Measurements from ENCODE around the gene TUBB. TPM values are rescaled to one million over a fixed set of nuclear protein-coding genes. Genes with fewer than 3 reads are reported as not detected.
"Not testable (repeated sequence)": the region's sequence is repeated elsewhere in the genome, so short reads cannot be mapped to it uniquely, and the experiment has no call there.

TUBB gene
- total RNA-seq, 3 donors from 2014 or later: 189 to 269 (median 212) TPM

GRCh38 chr6:30723843-30724741 is 3.9 kb downstream of the TUBB start:
- not testable (repeated sequence) for H3K27me3 ChIP-seq; H3K4me1 ChIP-seq; H3K36me3 ChIP-seq; DNase-seq (ENCODE audit: low spot score in 2 of 2); H3K9me3 ChIP-seq
- Histone ChIP-seq H3K4me3 (peak overlapping the region in 1 of 3 donors; percentile 7), H3K27ac (peak overlapping the region; percentile 60 to 88)
- TF ChIP-seq POLR2AphosphoS5 (IDR thresholded peaks at IDR 0.05): peak in 1 of 3 donors; percentile 17
- intact Hi-C loops (cut with DNase I; ENCODE audit: low total_unique reads): loop anchor here (2.0 to 5.0 kb wide), 2 partner anchors 41 to 167 kb away; partner anchors contain the start of genes GNL1 and PRR3

- no peaks in the 10 kb centered on the region for H3K9me3 ChIP-seq
- intact Hi-C loops (cut with DNase I; ENCODE audit: low total_unique reads): loop anchor here (5.0 kb wide), 2 partner anchors 162 to 168 kb away; partner anchors contain the start of genes GNL1 and PRR3
- no peaks in the 10 kb centered on the region for H3K36me3 ChIP-seq
- H3K27ac ChIP-seq: peak overlapping the region; percentile 39 to 88
- peaks cover 0 to 3% of the 10 kb centered on the region in 2 donors for H3K4me1 ChIP-seq
- H3K27me3 ChIP-seq: no peaks in the 10 kb centered on the region
- no peak for DNase-seq (ENCODE audit: low spot score in 2 of 2)
- TF ChIP-seq POLR2AphosphoS5 (IDR thresholded peaks at IDR 0.05) (no peak), CTCF (IDR thresholded peaks at IDR 0.05) (no peak), POLR2A (IDR thresholded peaks at IDR 0.05) (no peak)
- H3K4me3 ChIP-seq: no peak overlapping the region
Measured at GRCh38 chr6:30724906-30725667, 4.9 kb downstream of the TUBB start.

GRCh38 chr6:30725713-30726505 is 5.8 kb downstream of the TUBB start:
- Histone ChIP-seq H3K9me3 (no peaks in the 10 kb centered on the region), H3K27me3 (no peaks in the 10 kb centered on the region), H3K27ac (peak overlapping the region; percentile 8 to 46), H3K4me1 (peaks cover 0 to 3% of the 10 kb centered on the region in 2 donors), H3K4me3 (no peak overlapping the region), H3K36me3 (no peaks in the 10 kb centered on the region)
- intact Hi-C loops (cut with DNase I; ENCODE audit: low total_unique reads): loop anchor here (5.0 kb wide), 1 partner anchor 161 kb away; no protein-coding TSS in a partner anchor
- DNase-seq (ENCODE audit: low spot score in 2 of 2): no peak
- TF ChIP-seq POLR2A (IDR thresholded peaks at IDR 0.05) (no peak), CTCF (IDR thresholded peaks at IDR 0.05) (no peak), POLR2AphosphoS5 (IDR thresholded peaks at IDR 0.05) (no peak)

- H3K27ac ChIP-seq: peak overlapping the region in 1 of 2 donors; percentile 25
- peaks cover 0 to 3% of the 10 kb centered on the region in 2 donors for H3K4me1 ChIP-seq
Measured at GRCh38 chr6:30726506-30727413, 6.6 kb downstream of the TUBB start.

More at GRCh38 chr6:30726506-30727413, 6.6 kb downstream of the TUBB start:
- Histone ChIP-seq H3K36me3 (no peaks in the 10 kb centered on the region), H3K27me3 (no peaks in the 10 kb centered on the region), H3K9me3 (no peaks in the 10 kb centered on the region), H3K4me3 (no peak overlapping the region)
- intact Hi-C loops (cut with DNase I; ENCODE audit: low total_unique reads): loop anchor here (5.0 kb wide), 1 partner anchor 161 kb away; no protein-coding TSS in a partner anchor
- TF ChIP-seq CTCF (IDR thresholded peaks at IDR 0.05) (no peak), POLR2AphosphoS5 (IDR thresholded peaks at IDR 0.05) (no peak)
- DNase-seq (ENCODE audit: low spot score in 2 of 2): no peak
